ENCODE data around the gene IGSF6.

The IGSF6 gene

DNA sequence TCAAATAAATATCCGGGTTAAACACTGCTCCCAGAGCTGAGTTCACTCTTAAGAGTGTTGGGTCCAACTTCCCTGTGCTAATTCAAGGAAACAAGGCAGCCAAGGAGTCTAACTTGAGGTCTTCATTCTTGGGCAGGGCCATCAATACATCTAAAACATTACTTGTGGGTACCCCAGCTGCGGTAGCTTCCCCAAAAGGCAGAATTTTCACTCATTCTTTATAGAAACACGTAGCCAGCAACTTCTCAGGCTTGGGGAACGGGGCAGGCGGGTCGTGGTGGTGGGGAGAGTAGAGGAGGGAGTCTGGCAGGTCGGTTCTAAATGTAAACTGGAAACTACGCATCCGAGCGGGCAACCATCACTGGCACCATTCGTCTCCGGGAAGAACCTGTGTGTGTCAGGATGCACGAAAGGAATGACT is 53.7 kb downstream of the IGSF6 start:
- DNase-seq, result no peak

DNA sequence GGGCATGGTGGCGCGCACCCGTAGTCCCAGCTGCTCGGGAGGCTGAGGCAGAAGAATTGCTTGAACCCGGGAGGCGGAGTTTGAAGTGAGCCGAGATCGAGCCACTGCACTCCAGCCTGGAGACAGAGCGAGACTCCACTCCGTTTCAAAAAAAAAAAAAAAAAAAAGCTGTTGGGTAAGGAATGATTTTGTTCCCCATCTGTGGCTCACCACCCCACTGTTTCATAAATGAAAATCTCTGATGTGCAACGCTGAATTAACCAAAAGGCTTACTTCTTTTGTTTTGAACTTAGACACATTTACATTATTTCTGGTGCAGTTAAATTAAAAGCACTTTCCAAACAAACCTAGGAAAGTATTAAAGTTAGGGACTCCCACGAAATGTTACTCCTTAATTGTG is 54.2 kb downstream of the IGSF6 start:
- DNase-seq, result no peak

DNA sequence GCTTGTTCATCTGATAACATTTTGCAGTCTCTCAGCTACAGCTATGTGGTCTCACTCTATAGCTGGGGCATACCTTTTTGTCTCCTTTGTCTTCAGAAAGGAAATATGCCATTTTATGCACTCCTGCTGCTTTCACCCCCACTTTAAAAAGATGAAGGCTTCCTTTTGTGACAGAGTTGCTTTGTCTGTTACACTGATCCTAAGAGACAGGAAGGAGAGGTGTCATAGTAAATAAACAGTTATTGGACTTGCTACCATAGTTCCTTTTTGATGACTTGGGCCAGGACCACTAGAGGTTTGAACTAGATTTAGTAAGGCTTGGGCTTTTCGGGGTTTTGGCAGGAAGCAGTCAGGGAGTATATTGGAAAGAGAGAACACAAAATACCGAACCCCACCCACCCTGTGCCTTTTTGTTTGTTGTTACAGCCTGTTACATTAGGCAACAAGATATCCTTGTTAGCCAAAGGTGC is 54.8 kb downstream of the IGSF6 start:
- DNase-seq, result no peak

DNA sequence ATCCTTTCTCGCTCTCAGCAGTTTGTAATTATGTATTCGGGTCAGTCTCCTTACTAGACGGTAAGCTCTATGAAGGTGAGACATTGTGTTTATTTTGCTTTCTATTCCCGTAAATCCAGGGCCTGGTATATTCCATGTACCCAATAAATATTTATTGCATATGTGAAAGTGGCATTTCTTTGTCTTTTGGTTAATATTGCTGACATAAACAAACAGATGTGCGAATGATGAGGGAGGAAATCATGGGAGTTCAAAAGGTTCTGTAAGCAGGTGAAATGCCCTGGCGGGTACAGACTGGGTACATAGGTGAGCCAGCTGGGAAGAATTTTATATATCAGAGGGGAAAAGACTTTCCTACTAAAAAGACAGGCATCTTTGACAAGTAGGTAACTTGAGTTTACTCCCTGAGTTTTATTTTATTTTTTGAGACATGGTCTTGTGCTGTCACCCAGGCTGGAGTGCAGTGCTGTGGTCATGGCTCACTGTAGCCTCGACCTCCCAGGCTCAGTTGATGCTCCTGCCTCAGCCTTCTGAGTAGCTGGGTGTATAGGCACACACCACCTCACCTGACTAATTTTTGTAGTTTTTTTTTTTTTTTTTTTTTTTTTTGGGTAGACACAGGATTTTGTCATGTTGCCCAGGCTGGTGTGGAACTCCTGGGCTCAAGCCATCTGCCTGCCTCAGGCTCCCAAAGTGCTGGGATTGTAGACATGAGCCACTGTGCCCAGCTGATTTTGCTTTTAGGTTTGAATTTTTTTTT is 58.7 kb downstream of the IGSF6 start:
- DNase-seq, result no peak

DNA sequence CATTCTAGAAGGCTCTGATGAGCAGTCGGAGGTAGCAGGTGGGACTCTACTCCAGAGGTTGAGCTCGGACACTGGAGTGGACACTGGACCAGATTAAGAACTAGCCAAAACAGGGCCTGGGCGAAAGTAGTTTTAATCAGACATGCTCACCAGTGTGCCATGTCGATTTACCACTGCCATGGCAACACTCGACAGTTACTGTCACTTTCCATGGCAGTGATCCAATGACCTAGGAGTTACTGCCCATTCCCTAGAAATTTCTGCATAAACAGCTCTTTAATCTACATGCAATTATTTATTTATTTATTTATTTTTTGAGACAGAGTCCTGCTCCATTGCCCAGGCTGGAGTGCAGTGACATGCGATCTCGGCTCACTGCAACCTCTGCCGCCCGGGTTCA is 60.2 kb downstream of the IGSF6 start:
- no peak for DNase-seq

DNA sequence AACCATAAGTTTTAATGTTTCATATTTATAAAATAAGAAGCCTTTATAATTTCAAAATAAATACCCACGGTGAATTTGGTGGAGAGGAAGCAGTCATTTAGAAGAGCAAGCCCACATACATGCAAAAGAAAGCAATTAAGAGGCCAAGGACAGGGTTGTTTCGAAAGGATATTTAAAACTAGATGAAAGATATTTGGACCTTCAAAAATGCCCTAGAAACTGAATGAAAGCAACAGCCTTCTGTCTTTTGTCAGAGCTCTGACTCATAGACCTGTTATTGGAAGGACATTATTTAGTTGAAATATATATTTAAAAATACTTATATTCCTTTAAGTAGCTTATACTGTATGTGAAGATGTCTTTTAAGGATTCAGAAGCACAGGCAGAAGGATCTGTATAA is 61.6 kb downstream of the IGSF6 start:
- no peak for DNase-seq

DNA sequence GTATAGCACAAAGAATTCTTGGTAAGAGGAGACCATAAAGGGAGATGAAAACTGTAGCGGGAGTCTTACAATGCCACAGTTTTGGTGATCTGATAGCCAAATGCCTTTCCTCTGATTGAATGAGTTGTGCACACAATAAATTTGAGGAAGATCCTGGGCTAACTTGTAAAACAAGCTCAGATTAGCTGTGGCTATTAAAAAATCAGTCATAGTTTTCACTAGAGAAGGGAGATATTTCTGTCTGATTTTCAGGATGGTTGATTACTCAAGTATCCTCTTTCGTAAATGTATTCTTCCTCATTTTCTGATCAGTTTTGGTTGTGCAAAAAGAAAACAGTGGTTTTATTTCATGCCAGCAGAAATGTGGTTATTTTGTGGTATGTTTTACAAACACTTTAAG is 62.1 kb downstream of the IGSF6 start:
- DNase-seq, result no peak

DNA sequence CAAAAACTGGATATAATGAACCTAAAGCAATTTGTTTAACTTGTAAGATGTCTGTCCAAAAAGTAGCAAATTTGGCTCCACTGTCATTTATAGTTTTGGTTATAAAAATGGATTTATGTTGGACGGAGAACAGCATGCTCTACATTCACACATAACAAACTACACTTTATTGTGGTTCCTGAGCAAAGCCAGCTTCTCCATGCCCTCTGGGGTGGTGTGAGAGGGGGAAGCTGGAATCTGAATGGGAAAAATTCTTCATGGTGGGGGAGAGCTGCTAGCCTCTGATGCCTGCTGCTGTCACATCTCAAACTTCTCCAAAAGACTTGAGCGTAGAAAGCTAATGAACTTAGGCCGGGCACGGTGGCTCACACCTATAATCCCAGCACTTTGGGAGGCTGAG is 62.9 kb downstream of the IGSF6 start:
- DNase-seq, result no peak

All from activated gamma-delta T cell (primary cell).